ENCODE measurements around the gene NIT1.
A peak's percentile ranks its signal among the peaks of the same experiment; 100 is the strongest.
"Not testable (repeated sequence)": the region's sequence is repeated elsewhere in the genome, so short reads cannot be mapped to it uniquely, and the experiment has no call there.

Gene NIT1

DNA sequence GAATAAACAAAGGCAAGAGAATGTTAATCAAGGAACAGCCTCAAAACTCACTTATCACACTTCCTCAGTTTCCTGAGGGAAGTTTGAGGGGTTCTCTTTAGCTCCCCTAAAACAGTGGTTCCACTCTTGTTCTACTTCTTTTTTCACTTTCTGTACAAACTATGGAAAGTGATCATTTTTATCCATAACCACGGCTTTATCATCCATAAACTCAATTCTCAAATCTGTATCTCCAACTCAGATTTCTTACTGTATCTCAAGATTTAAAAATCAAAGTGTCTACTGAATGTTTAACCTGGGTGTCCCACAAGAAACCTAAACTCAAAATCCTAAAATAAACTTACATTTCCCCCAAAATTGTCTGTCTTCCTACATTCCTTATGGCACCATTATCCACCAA is 4.0 kb upstream of the NIT1 start:
- DNase-seq (ENCODE audit: low read depth in 2 of 2) = no peak

DNA sequence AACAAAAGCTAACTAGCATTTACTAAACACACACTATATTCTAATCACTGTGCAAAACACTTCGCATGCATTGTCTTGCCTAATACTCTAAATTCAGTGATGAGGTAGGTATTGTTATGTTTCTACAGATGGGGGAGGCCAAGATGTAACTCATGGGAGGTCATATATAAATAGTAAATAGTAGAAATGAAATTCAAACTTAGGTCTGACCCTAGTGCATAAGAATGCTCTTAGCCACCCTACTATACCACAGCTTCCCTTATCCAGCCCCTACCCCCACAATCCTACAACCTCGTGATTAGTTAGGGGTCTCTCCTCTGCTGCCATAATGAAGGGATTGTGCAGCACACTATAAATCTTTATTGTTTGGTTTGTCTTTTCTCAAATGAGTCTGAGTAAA is 3.3 kb upstream of the NIT1 start:
- DNase-seq (ENCODE audit: low read depth in 2 of 2) = no peak

DNA sequence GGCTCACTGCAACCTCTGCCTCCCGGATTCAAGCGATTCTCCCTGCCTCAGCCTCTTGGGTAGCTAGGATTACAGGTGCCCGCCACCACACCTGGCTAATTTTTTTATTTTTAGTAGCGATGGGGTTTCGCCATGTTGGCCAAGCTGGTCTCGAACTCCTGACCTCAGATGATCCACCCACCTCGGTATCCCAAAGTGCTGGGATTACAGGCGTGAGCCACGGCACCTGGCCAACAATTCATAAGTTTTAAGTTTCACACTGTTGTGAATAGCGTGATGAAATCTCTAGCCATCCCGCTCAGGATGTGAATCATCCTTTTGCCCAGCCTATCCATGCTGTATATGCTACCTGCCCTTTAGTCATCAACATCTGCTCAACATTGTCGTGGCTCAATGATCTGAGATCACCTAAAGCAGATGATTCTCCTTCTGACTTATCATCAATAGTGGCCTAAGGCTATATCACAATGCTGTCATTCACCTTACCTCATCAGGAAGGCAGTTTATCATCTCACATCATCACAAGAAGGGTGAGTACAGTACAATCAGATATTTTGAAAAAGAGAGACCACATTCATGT is 2.7 kb upstream of the NIT1 start:
- DNase-seq (ENCODE audit: low read depth in 2 of 2) = no peak

DNA sequence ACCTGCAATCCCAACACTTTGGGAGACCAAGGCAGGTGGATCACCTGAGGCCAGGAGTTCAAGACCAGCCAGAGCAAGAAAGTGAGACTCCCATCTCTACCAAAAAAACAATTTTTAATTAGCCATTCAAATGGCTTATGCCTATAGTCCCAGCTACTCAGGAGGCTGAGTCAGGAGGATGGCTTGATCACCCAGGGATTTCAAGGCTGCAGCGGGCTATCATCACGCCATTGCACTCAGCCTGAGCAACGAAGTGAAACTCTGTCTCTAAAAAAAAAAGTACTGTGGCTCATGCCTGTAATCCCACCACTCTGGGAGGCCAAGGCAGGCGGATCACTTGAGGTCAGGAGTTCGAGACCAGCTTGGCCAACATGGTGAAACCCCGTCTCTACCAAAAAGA is 1.9 kb upstream of the NIT1 start:
- DNase-seq (ENCODE audit: low read depth in 2 of 2) = not testable (repeated sequence)

DNA sequence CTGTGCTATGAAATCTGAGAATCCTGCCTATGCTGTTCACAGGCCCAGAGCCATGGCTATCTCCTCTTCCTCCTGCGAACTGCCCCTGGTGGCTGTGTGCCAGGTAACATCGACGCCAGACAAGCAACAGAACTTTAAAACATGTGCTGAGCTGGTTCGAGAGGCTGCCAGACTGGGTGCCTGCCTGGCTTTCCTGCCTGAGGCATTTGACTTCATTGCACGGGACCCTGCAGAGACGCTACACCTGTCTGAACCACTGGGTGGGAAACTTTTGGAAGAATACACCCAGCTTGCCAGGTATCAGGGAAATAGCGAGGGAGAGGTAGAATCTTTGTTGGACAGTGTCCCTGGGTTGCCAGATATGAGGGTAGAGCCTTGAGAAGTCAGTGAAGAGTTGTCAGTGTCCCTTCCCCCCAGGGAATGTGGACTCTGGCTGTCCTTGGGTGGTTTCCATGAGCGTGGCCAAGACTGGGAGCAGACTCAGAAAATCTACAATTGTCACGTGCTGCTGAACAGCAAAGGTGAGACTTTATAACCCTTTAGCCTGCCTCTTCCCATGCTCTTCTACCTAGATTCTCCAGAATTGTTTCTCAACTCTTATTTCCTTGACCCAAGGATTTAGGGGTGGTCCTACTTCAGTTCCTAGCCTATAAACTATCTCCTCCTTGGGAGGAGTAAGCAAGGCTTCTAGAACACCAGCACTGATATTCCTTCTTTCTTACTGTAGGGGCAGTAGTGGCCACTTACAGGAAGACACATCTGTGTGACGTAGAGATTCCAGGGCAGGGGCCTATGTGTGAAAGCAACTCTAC is 1.4 kb downstream of the NIT1 start:
- DNase-seq (ENCODE audit: low read depth in 2 of 2) = peak; percentile 27 to 51

DNA sequence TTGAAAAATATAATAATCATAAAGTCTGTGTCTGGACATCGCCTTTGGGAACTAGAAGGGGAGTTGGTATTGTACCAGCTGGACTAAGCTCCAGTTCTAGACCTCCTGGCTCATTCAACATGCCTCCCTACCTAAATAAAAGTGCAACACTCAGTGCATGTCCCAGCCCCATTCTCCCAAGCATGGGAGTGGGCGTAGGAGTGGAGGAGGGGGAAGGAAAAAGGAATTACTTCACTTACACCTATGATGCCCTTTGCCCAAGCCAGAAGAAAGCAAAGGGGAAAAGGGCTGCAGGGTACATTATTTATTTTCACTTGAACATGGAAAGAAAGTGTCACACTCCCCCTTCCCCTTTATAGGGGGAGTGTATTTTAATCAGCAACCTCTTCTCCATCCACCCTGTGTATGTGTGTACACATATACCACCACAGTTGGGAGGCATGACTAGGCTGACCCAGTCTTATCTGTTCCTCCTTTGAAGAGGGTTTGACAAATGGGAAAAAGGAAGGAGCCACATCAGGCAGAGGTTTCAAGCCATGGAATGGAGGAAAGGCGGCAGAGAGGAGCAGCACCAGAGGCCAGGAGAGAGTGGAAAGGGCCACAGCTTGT is 3.2 kb downstream of the NIT1 start:
- DNase-seq (ENCODE audit: low read depth in 2 of 2) = no peak

DNA sequence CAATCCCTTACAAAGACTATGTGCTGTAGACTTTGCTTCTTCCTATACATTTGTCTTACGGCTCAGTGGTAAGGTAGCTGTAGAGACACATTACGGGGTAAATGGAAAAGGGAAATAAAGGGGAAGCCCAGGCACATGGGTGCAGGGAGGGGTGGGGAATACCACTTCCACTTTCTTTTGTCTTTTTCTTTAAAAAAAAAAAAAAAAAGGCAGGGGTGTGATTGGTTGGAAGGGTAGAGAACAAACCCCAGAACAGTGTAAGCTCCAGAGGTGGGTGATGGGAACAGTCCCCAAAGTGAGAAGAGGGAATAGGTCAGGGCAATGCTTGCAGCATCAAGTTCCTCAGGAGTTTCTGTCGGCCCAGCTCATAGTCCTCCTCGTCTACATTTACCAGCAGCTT is 3.9 kb downstream of the NIT1 start:
- DNase-seq (ENCODE audit: low read depth in 2 of 2) = no peak

DNA sequence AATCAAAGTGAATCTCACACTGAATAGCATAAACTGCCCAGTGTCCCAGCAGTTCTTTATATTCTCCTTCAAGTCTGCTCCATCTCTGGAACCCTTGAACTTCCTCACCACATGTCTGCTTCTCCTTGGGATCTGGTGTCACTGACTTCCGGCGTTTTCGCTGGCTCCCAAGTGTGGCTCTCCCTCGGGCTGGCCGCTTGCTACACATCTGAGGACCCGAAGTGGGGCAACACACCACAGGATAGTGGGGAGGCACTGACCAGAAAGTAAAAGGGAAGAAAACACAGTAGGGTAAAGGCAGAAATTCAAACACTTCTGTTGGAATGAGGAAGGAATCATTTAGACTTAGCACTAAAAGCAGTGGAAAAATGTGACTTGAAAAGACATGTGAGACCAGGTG is 5.1 kb downstream of the NIT1 start:
- DNase-seq (ENCODE audit: low read depth in 2 of 2) = no peak

DNA sequence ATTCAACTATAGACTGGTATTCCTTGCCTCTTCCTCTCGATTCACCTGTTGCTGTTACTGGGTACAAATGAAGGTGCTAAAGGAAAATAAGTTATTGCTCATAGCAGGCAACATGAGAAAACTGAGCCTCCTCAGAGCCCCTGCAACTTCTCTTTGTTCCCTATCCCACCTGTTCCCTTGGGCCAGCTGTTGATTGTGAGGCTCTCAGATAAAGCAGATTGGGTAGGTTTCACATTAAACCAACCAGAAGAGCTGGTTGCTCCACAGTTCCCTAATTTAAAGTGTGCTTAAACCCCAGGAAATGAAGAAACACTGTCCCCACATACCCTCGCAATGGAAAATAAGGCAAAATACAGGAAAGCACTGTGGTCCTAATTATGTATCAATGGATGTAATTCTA is 9.7 kb downstream of the NIT1 start:
- no peak for DNase-seq (ENCODE audit: low read depth in 2 of 2)

DNA sequence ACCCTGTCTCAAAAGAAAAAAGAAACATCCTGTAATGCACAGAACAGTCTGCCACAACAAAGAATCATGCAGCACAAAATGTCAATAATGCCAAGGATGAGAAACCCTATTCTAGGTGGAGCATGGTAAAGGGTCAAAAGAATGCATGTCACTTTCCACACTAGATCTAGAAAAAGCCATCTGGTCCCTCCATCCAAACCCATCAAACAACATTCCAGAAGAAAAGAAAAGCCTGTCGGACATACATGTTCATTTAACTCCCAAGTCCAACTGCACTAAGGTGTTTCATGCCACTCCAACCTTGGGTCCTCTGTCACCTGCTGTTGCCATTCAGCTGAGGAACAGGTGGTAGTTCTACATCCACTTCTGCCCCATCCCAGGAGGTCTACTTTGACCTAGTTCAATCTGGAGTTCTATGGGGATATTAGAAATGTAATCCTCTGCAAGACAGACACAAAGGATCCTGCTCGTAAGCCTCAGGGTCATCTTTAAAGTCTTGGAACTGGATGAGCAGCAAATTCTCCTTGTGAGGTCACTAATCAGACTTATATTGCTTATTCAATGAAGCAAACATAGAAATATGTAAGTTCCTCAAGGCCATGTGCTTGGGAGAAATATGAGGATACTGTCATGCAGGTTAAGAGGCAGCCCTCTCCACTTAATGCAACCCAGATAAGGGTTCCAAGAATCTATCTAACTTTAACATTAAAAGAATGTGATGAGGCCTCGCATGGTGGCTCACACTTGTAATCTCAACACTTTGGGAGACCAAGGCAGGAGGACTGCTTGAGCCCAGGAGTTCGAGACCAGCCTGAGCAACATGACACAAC is 10.9 kb downstream of the NIT1 start:
- no peak for DNase-seq (ENCODE audit: low read depth in 2 of 2)

DNA sequence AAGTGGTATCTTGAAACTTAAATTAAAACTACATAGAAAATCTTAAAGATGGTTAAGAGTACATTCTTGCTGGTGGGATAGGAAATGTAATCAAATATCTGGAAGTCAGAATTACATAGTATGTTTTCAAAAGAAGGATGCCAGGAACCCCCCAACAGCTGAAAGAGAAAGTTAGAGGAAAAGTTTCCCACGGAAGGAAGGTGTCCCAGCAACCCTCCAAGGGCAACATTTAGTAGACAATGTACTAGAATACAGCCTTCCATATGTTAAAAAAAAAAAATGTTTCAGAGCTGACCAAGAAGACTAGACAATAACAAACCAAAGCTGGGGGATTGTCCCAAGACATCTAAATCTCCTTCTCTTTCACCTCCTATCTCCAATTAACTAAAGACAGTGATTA is 12.4 kb downstream of the NIT1 start:
- DNase-seq (ENCODE audit: low read depth in 2 of 2) = no peak

DNA sequence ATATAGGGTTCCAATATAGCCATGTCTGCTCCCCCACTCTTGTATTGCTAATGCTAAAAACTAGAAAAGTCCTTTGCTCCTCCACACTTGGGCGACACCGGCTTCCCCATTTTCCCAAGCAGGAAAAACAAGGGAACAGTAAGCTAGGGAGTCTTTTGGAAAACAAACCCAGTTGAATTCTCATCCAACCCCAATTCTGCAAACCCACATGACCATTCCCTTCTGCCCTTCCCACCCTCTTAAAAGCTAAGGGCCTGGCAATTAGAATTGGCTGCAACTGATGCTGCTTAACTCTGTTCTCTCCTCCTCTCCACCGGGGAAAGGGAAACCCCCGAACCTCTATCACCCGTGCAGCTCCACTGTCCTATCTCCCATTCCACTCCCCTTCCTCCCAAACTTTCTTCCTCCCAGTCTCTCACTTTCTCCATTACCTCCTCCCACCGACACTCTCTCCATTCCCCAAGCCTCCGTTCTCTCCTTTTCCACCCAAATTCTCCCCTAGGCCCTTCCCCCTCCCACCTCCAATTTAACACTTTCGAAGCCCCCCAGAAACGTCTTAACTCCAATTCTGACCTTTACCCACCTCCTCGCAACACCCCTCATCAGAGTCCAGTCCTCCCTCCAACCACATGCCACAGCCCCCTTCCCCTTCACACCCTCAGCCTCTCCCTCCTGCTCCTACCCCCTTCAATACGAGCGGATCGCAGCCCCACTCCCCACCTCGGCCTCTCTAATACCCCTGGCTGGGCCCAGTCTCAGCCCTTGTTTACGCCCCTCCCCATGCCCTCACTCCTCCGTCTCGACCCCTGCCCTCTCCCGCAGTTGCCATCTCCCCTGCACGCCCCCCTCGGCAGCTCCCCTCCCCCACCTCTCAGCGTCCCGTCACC is 13.9 kb downstream of the NIT1 start:
- no peak for DNase-seq (ENCODE audit: low read depth in 2 of 2)

DNA sequence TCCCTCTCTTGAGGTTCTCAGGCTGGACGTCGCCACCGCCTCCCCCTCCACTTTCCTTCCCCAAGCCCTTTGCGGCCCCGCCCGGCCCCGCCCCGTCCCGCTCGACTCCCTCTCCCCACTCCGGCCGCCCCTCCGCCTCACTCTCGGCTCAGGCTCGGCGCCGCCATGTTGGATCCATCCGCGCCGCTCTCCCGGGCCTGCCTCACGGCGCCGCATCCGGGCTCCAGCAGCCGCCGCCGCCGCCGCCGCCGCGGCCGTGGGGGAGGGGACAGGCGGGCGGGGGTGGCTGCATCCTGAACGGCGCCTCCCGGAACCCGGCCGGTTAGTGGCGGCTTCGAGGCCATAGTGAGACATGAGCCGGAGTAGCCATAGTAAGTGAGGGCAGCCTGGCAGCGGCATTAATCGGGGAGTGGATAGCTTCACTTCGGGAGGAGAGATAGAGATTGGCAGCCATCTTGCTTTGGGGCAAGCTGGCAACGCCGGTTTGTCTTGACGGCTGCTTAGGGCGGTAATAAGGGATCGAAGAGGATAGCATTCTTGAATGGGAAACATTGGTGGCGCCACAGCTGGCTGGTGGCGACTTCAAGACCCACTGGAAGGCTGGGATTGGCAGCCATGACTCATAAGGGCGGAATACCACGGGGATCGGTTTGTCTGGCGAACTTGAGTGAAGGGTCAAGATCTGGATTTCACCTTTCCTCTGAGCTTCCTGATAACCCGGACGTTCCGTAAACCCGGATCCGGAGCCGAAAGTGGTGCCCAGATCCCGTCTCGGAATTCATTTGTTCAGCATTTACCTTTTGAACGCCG is 14.7 kb downstream of the NIT1 start, which contains the start of gene DEDD:
Gene DEDD (minus strand): TSS at position 258 of the 810 bp plus-strand sequence. CDS start 8,205 bp downstream, outside the sequence.
- DNase-seq (ENCODE audit: low read depth in 2 of 2) = peak; percentile 81 to 88

DNA sequence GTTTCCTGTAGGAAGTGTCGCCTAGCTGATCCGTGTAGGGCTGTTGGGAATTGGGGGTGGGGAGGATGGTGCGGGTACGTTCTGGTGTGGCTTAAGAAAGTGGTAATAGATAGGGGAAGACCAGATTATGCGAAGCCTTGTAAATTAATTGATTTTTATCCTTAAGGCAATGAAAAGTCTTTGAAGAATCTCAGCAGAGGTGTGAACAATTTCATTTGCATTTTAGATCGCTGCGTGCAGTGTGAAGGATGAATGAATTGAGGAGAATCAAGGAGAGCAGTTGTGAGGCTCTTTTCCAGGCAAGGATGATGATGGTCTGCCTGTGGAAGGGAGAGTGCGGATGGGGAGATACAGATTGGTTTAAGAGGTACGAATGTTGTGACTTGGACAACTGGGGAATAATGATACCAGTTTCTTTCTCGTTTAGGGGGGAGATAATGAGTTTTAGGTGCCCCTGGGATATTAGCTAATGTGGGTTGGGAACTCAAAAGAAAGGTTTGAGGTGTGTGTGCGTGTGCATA is 15.4 kb downstream of the NIT1 start:
- no peak for DNase-seq (ENCODE audit: low read depth in 2 of 2)

DNA sequence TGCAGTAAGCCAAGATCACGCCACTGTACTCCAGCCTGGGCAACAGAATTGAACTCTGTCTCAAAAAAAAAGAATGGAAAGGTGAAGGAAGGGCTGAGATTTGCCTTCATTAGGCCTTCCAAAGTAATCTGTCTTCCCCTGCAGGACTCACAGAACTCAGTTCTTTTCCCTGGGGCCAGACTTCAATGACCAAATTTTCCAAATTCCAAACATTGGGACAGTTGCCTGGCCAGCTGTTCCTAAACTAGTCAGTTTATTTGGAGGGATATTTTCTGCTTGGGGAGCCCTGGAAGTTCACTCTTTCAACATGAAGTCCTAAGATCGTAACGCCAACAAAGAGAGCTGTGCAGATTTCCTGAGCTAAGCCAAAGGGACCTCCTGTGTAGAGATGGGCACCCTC is 20.0 kb downstream of the NIT1 start:
- DNase-seq (ENCODE audit: low read depth in 2 of 2) = no peak

DNA sequence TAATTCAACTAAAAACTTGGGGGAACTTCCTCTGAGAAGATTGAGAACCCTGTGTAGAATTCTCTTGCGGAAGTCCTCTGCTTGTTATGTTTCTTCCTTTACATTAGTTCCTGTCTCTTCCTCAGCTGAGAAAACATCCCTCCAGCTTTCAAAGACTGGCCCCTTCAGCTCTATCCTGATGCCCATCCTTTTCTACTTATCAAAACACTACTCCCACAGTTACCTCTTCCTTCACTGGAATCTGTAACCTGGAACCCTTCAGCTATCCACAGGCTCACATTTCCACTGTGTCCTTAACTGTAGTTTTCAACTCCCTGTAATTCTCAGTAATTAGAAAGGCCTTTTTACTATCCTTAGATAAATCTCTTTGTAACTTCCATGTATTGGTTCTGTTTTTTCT is 20.5 kb downstream of the NIT1 start:
- DNase-seq (ENCODE audit: low read depth in 2 of 2) = no peak

DNA sequence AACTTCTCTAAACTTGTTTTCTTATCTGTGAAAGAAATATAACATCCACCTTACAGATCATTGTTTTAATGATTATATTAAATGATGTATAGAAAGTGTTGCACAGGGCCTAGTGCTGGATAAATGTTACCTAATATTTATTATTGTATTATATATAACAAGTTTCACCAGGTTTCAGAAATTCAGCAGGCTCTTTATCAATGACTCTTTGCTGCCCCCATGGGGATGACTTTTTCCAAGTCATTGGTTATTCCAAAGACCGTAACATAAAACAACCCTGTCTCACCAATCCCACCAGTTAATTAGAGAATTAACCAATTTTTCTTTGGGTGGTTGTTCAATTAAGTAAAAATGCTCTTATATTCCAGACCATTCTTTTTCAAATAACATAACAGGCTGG is 21.9 kb downstream of the NIT1 start:
- DNase-seq (ENCODE audit: low read depth in 2 of 2) = no peak

DNA sequence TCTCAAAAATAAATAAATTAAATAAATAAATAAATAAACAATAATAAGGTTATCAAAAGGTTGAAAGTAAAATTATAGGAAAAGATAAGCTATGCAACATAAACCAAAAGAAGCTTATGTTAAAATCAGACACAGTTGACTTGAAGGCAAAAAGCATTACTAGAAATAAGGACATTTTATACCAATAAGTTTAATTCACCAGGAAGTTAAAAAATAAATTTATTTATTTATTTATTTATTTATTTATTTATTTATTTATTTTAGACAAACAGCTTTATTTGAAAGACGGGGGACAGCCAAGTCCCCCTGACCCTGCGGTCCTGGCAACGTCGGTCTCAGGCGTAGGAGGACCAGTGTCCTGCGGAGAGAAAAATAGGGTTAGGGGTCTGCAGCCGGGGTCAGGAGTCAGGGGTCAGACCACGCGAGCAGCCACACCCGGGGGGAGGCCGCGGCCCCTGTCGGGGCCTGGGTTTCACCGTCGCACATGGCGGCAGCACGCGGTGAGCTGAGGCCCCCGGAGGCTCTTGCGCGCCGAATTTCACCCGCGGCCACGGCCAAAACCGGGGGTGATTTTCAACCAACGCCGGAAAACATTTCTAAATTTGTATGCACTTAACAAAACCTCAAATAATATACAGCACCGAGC is 23.0 kb downstream of the NIT1 start:
- DNase-seq (ENCODE audit: low read depth in 2 of 2) = no peak

DNA sequence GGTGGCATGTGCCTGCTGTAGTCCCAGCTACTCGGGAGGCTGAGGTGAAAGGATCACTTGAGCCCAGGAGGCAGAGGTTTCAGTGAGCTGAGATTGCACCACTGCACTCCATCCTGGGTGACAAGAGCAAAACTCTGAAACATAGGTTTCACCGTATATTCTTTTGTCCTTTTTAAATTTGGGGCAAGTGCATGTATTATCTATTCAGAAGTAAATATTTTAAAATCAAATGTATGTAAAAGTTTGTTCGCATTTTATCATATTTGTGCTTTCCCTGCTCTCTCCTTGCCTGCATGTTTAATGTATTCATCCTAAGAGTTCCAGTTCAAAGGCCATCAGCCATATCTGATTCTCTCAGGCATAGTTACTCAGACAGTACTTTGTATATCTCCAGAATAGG is 27.9 kb downstream of the NIT1 start:
- DNase-seq (ENCODE audit: low read depth in 2 of 2) = no peak

DNA sequence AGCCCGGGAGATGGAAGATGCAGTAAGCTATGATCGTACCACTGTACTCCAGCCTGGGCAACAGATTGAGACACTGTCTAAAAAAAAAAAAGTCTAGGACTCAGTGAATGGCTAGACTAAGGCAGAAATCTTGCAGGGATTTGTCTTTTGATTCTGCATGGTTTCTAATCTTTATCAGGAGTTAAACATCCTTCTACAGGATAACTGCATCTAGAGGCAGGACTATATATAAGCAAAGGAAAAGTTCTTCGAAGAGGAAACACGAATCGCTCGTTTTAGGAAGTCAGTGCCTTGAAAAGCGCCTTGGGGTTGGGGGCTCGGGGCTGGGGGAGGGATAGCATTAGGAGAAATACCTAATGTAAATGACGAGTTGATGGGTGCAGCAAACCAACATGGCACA is 35.3 kb downstream of the NIT1 start:
- no peak for DNase-seq (ENCODE audit: low read depth in 2 of 2)

All from stimulated activated CD8-positive, alpha-beta memory T cell treated with anti-CD3 and anti-CD28 coated beads, Interleukin-15, amount 100 ng/mL, for 4 hours (primary cell).